Measurements from ENCODE around the gene VOPP1.

VOPP1 gene

GRCh38 chr7:55449205-55449991 is 122.9 kb downstream of the VOPP1 start:
- H3K36me3 ChIP-seq: no peaks in the 10 kb centered on the region
- H3K4me1 ChIP-seq (ENCODE audit: control insufficient read depth in 1 of 2, insufficient read depth in 1 of 2, low read depth in 1 of 2, low read length in 1 of 2): no peaks in the 10 kb centered on the region
- no peak overlapping the region for H3K4me3 ChIP-seq (ENCODE audit: low read depth in 1 of 2, low read length in 1 of 2)
- no peak for TF ChIP-seq CTCF (IDR thresholded peaks at IDR 0.05)
- H3K27ac ChIP-seq: no peak overlapping the region
- no peaks in the 10 kb centered on the region for H3K9me3 ChIP-seq
- peaks cover 40% of the 10 kb centered on the region for H3K27me3 ChIP-seq

- H3K4me3 ChIP-seq (ENCODE audit: low read depth in 1 of 2, low read length in 1 of 2): no peak overlapping the region
- no peaks in the 10 kb centered on the region for H3K4me1 ChIP-seq (ENCODE audit: control insufficient read depth in 1 of 2, insufficient read depth in 1 of 2, low read depth in 1 of 2, low read length in 1 of 2)
- H3K27me3 ChIP-seq: peaks cover 40% of the 10 kb centered on the region
- no peak for TF ChIP-seq CTCF (IDR thresholded peaks at IDR 0.05)
- H3K27ac ChIP-seq: no peak overlapping the region
- H3K9me3 ChIP-seq: no peaks in the 10 kb centered on the region
- H3K36me3 ChIP-seq: no peaks in the 10 kb centered on the region
These were observed 123.8 kb downstream of the VOPP1 start for GRCh38 chr7:55448526-55448925.

GRCh38 chr7:55444786-55445185 is 127.5 kb downstream of the VOPP1 start:
- H3K27ac ChIP-seq: no peak overlapping the region
- no peaks in the 10 kb centered on the region for H3K36me3 ChIP-seq
- peaks cover 0 to 6% of the 10 kb centered on the region in 2 experiments for H3K4me1 ChIP-seq (ENCODE audit: control insufficient read depth in 1 of 2, insufficient read depth in 1 of 2, low read depth in 1 of 2, low read length in 1 of 2)
- H3K4me3 ChIP-seq (ENCODE audit: low read depth in 1 of 2, low read length in 1 of 2): no peak overlapping the region
- TF ChIP-seq CTCF (IDR thresholded peaks at IDR 0.05): no peak
- H3K27me3 ChIP-seq: peaks cover 26% of the 10 kb centered on the region
- no peaks in the 10 kb centered on the region for H3K9me3 ChIP-seq

- no peak for TF ChIP-seq CTCF (IDR thresholded peaks at IDR 0.05)
- no peaks in the 10 kb centered on the region for H3K9me3 ChIP-seq
- H3K4me1 ChIP-seq (ENCODE audit: control insufficient read depth in 1 of 2, insufficient read depth in 1 of 2, low read depth in 1 of 2, low read length in 1 of 2): peaks cover 0 to 6% of the 10 kb centered on the region in 2 experiments
- no peak overlapping the region for H3K4me3 ChIP-seq (ENCODE audit: low read depth in 1 of 2, low read length in 1 of 2)
- H3K36me3 ChIP-seq: no peaks in the 10 kb centered on the region
- no peaks in the 10 kb centered on the region for H3K27me3 ChIP-seq
- H3K27ac ChIP-seq: no peak overlapping the region
These were observed 130.4 kb downstream of the VOPP1 start for GRCh38 chr7:55441774-55442522.

GRCh38 chr7:55441002-55441401 is 131.3 kb downstream of the VOPP1 start:
- TF ChIP-seq CTCF (IDR thresholded peaks at IDR 0.05): no peak
- no peaks in the 10 kb centered on the region for H3K9me3 ChIP-seq
- peaks cover 0 to 6% of the 10 kb centered on the region in 2 experiments for H3K4me1 ChIP-seq (ENCODE audit: control insufficient read depth in 1 of 2, insufficient read depth in 1 of 2, low read depth in 1 of 2, low read length in 1 of 2)
- H3K27me3 ChIP-seq: no peaks in the 10 kb centered on the region
- no peaks in the 10 kb centered on the region for H3K36me3 ChIP-seq
- no peak overlapping the region for H3K27ac ChIP-seq
- H3K4me3 ChIP-seq (ENCODE audit: low read depth in 1 of 2, low read length in 1 of 2): no peak overlapping the region
